Measurements from ENCODE around the gene RFX3. TPM values are rescaled to one million over a fixed set of nuclear protein-coding genes. Genes with fewer than 3 reads are reported as not detected.

The RFX3 gene
- total and polyA plus RNA-seq, 2 donors (not counting 3 experiments of a cell fraction or from before 2014, with no cell fraction given): 4.8 to 10.5 TPM

- no peak overlapping the region for H3K4me2 ChIP-seq (ENCODE audit: insufficient read depth, low read length)
- no peaks in the 10 kb centered on the region for H3K36me3 ChIP-seq (ENCODE audit: control insufficient read depth in 2 of 2, extremely low read depth in 1 of 2, insufficient read depth in 2 of 2, low read length in 2 of 2)
- no peaks in the 10 kb centered on the region for H3K79me2 ChIP-seq (ENCODE audit: control insufficient read depth, insufficient read depth, low read length)
- BruUV-seq (replicated peaks): no TSS peak
- no peak overlapping the region for H3K4me3 ChIP-seq (replicated peaks in 1 of 3; ENCODE audit: insufficient read depth in 1 of 3, low read depth in 1 of 3, low read length in 3 of 3)
- no peaks in the 10 kb centered on the region for H3K27me3 ChIP-seq (ENCODE audit: control insufficient read depth in 2 of 2, insufficient read depth in 2 of 2, low read length in 2 of 2)
- H2AFZ ChIP-seq (ENCODE audit: low read depth, low read length): no peak overlapping the region
- H3K9me3 ChIP-seq (replicated peaks; ENCODE audit: control insufficient read depth, insufficient read depth, low read length): no peaks in the 10 kb centered on the region
- H4K20me1 ChIP-seq (replicated peaks; ENCODE audit: control insufficient read depth, extremely low read depth, insufficient read depth, low read length): no peaks in the 10 kb centered on the region
- TF ChIP-seq EZH2 (IDR thresholded peaks at IDR 0.05; ENCODE audit: borderline replicate concordance, low read depth, low read length, severe bottlenecking) (no peak), FOS (IDR thresholded peaks at IDR 0.05; ENCODE audit: borderline replicate concordance, insufficient read depth, low read length) (no peak), GATA2 (IDR thresholded peaks at IDR 0.05; ENCODE audit: insufficient read depth, insufficient read length, low read depth, low read length) (no peak)
- POLR2A ChIA-PET: no interaction called here
- no peaks in the 10 kb centered on the region for H3K4me1 ChIP-seq (ENCODE audit: control insufficient read depth, extremely low read depth, insufficient read depth, low read length)
- dilution Hi-C loops (cut with MboI; ENCODE audit: extremely low pct_ligation_motif_present, low sequenced_read_pairs): no loop called here
- H3K9ac ChIP-seq (replicated peaks; ENCODE audit: extremely low read depth, insufficient read depth, low read length): no peak overlapping the region
- DNase-seq (ENCODE audit: low read depth, low spot score) (no peak), FAIRE-seq (peak; percentile 37)
- no peaks in the 10 kb centered on the region for H3K9me1 ChIP-seq (replicated peaks; ENCODE audit: control insufficient read depth, extremely low read depth, insufficient read depth, low read length)
- CTCF ChIA-PET: interaction anchor here (0.6 to 5.0 kb wide), 4 partner anchors 10 to 218 kb away, joined by 3 to 37 read pairs (median 4); no protein-coding TSS in a partner anchor
- intact Hi-C loops (cut with micrococcal nuclease): no loop called here
- H3K27ac ChIP-seq (ENCODE audit: insufficient read depth, low read depth, low read length): no peak overlapping the region
Measured at GRCh38 chr9:3458806-3459475, 66.9 kb downstream of the RFX3 start.

DNA sequence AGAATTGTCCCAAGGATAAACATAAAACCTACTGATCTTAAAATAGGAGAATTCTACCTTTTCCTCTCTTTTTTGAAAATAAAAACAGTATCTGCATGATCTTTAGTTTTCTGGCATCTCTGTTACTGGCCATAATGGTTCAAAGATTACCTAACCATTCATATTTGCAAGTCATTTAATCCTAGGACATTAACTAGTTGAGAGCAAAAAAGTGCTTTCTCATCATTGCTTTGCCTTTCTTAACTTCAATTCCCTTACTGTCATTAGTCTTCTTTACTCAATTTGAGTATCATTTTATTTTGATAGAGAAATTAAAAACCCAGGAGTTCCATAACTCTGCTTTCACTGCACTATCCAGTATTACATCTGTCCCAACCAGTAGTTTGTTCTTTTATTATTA lies 68.6 kb downstream of the RFX3 start:
- no peaks in the 10 kb centered on the region for H3K79me2 ChIP-seq (ENCODE audit: control insufficient read depth, insufficient read depth, low read length)
- H3K27ac ChIP-seq (ENCODE audit: insufficient read depth, low read depth, low read length): no peak overlapping the region
- H2AFZ ChIP-seq (ENCODE audit: low read depth, low read length): no peak overlapping the region
- no peaks in the 10 kb centered on the region for H3K4me1 ChIP-seq (ENCODE audit: control insufficient read depth, extremely low read depth, insufficient read depth, low read length)
- TF ChIP-seq POLR2AphosphoS5 (IDR thresholded peaks at IDR 0.05; ENCODE audit: insufficient read depth, low read depth, low read length) (no peak), FOS (IDR thresholded peaks at IDR 0.05; ENCODE audit: borderline replicate concordance, insufficient read depth, low read length) (no peak), POLR2A (IDR thresholded peaks at IDR 0.05; ENCODE audit: low read depth, low read length) (no peak), MYC (IDR thresholded peaks at IDR 0.05; ENCODE audit: low read depth, low read length) (no peak), MAX (IDR thresholded peaks at IDR 0.05; ENCODE audit: insufficient read depth, insufficient read length) (no peak), EZH2 (IDR thresholded peaks at IDR 0.05; ENCODE audit: borderline replicate concordance, low read depth, low read length, severe bottlenecking) (no peak), JUN (IDR thresholded peaks at IDR 0.05; ENCODE audit: borderline replicate concordance, insufficient read depth, insufficient read length, low read depth) (no peak), GATA2 (IDR thresholded peaks at IDR 0.05; ENCODE audit: insufficient read depth, insufficient read length, low read depth, low read length) (no peak)
- TF ChIP-seq, protein P1, sequence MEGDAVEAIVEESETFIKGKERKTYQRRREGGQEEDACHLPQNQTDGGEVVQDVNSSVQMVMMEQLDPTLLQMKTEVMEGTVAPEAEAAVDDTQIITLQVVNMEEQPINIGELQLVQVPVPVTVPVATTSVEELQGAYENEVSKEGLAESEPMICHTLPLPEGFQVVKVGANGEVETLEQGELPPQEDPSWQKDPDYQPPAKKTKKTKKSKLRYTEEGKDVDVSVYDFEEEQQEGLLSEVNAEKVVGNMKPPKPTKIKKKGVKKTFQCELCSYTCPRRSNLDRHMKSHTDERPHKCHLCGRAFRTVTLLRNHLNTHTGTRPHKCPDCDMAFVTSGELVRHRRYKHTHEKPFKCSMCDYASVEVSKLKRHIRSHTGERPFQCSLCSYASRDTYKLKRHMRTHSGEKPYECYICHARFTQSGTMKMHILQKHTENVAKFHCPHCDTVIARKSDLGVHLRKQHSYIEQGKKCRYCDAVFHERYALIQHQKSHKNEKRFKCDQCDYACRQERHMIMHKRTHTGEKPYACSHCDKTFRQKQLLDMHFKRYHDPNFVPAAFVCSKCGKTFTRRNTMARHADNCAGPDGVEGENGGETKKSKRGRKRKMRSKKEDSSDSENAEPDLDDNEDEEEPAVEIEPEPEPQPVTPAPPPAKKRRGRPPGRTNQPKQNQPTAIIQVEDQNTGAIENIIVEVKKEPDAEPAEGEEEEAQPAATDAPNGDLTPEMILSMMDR (IDR thresholded peaks at IDR 0.05; ENCODE audit: extremely low read depth in 1 of 2, insufficient read depth in 1 of 2, low read depth in 1 of 2, low read length in 2 of 2): no peak
- CTCF ChIA-PET: interaction anchor here (1.0 to 2.2 kb wide), 3 partner anchors 16 to 216 kb away, joined by 3 to 13 read pairs (median 5); no protein-coding TSS in a partner anchor
- H3K9ac ChIP-seq (replicated peaks; ENCODE audit: extremely low read depth, insufficient read depth, low read length): no peak overlapping the region
- H3K4me3 ChIP-seq (replicated peaks in 1 of 3; ENCODE audit: insufficient read depth in 1 of 3, low read depth in 1 of 3, low read length in 3 of 3): no peak overlapping the region
- dilution Hi-C loops (cut with MboI; ENCODE audit: extremely low pct_ligation_motif_present, low sequenced_read_pairs) (no loop called here), intact Hi-C loops (cut with micrococcal nuclease) (no loop called here)
- DNase-seq (ENCODE audit: low read depth, low spot score) (no peak), FAIRE-seq (no peak)
- no peaks in the 10 kb centered on the region for H3K27me3 ChIP-seq (ENCODE audit: control insufficient read depth in 2 of 2, insufficient read depth in 2 of 2, low read length in 2 of 2)
- no peaks in the 10 kb centered on the region for H3K9me1 ChIP-seq (replicated peaks; ENCODE audit: control insufficient read depth, extremely low read depth, insufficient read depth, low read length)
- no peaks in the 10 kb centered on the region for H3K9me3 ChIP-seq (replicated peaks; ENCODE audit: control insufficient read depth, insufficient read depth, low read length)
- no peak overlapping the region for H3K4me2 ChIP-seq (ENCODE audit: insufficient read depth, low read length)
- no peaks in the 10 kb centered on the region for H4K20me1 ChIP-seq (replicated peaks; ENCODE audit: control insufficient read depth, extremely low read depth, insufficient read depth, low read length)
- POLR2A ChIA-PET: no interaction called here
- no TSS peak for BruUV-seq (replicated peaks)
- H3K36me3 ChIP-seq (ENCODE audit: control insufficient read depth in 2 of 2, extremely low read depth in 1 of 2, insufficient read depth in 2 of 2, low read length in 2 of 2): no peaks in the 10 kb centered on the region
